ENCODE measurements around the gene GET4.

GRCh38 chr7:937856-938484 is 61.6 kb downstream of the GET4 start:
- TF ChIP-seq ZBTB7A (tag by site-specific recombination; IDR thresholded peaks at IDR 0.05; ENCODE audit: low read depth) (no peak), PATZ1 (tag by site-specific recombination; IDR thresholded peaks at IDR 0.05) (no peak), ZBTB44 (tag by site-specific recombination; IDR thresholded peaks at IDR 0.05) (no peak), SP3 (tag by site-specific recombination; IDR thresholded peaks at IDR 0.05) (no peak), INSM2 (tag by site-specific recombination; IDR thresholded peaks at IDR 0.05) (no peak), CTCF (tag by site-specific recombination; IDR thresholded peaks at IDR 0.05) (no peak), ZNF449 (tag by site-specific recombination; IDR thresholded peaks at IDR 0.05) (no peak), ZNF37A (tag by site-specific recombination; IDR thresholded peaks at IDR 0.05) (no peak), ZNF830 (tag by site-specific recombination; IDR thresholded peaks at IDR 0.05; ENCODE audit: low read depth) (no peak)
